SJCRH30 (cell line): ENCODE results near the gene SWT1. TPM values are rescaled to one million over a fixed set of nuclear protein-coding genes. Genes with fewer than 3 reads are reported as not detected.

Experiments
- DNase-seq, 2 experiments: peaks; one replicate each; pipeline ENCODE4 v3.0.0-alpha.2; 2015 to 2020
- H3K27ac ChIP-seq: fragments of 250-450 bp; sonication (Bioruptor Pico); 2 replicates; pipeline ENCODE4 v1.5.1; 2020; ENCODE audit warnings: mild to moderate bottlenecking, moderate library complexity
- H3K27me3 ChIP-seq: fragments of 250-450 bp; sonication (Bioruptor Pico); 2 replicates; pipeline ENCODE4 v1.5.1; 2020; ENCODE audit warnings: mild to moderate bottlenecking, moderate library complexity
- H3K36me3 ChIP-seq: fragments of 250-450 bp; sonication (Bioruptor Pico); 2 replicates; pipeline ENCODE4 v1.5.1; 2020; ENCODE audit warnings: mild to moderate bottlenecking, moderate library complexity
- H3K4me1 ChIP-seq: fragments of 250-450 bp; sonication (Bioruptor Pico); 2 replicates; pipeline ENCODE4 v1.5.1; 2020; ENCODE audit warnings: mild to moderate bottlenecking, moderate library complexity
- H3K4me3 ChIP-seq: fragments of 250-450 bp; sonication (Bioruptor Pico); 2 replicates; pipeline ENCODE4 v1.5.1; 2020; ENCODE audit warnings: mild to moderate bottlenecking, moderate library complexity
- H3K9me3 ChIP-seq: fragments of 250-450 bp; sonication (Bioruptor Pico); replicated peaks from 2 replicates; pipeline ENCODE4 v1.5.1; 2020; ENCODE audit warnings: mild to moderate bottlenecking, moderate library complexity
- total RNA-seq: library from RNA; depleted of rRNA; stranded (reverse); fragments of >200 nt; shearing (Covaris generic); gene quantifications from 2 replicates; pipeline ENCODE4 v1.2.3, GENCODE V29; 2014

Gene SWT1
- total RNA-seq, 1 experiment from 2014 or later, result 5.0 TPM

DNA sequence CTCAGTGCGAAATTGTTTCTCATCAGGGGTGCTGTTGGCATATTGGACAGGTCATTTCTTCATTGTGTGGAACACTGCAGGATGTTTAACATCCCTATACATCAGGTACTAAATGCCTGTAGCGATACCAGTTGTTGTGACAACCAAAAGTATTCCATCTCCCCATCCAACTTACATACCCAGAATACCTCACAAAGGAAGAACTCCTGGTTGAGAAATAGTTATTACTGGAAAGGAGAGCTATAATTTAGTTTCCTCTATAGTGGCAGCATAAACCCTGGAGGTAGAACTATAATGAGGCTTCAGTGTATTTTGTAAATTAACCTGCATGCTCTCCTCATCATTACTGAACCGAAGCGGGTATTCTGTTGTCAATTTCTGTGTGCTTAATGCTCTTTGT, 115.0 kb downstream of the SWT1 start:
- Histone ChIP-seq H3K4me1 (no peaks in the 10 kb centered on the region), H3K27ac (no peak overlapping the region), H3K36me3 (no peaks in the 10 kb centered on the region), H3K27me3 (no peaks in the 10 kb centered on the region), H3K9me3 (no peaks in the 10 kb centered on the region), H3K4me3 (no peak overlapping the region)
- no peak for DNase-seq

DNA sequence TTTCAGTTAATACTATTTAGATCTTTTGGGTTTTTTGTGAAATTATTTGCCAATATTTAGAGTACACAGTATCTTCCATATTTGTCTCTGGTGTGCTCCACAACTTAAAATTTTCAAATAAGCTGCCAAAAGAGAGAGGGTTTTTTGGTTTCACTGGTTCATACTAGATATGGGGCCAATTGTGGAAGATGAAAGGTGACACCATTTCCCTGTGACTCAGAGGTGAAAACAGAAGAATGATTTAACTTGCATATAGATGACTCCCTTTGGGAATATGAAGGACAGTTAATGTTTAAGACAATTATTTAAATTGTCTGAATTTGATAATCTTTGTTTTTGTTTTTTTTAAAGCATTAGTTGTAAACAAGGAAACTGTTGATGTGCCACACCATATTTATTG, 122.6 kb downstream of the SWT1 start:
- no peak overlapping the region for H3K27ac ChIP-seq
- no peaks in the 10 kb centered on the region for H3K27me3 ChIP-seq
- H3K9me3 ChIP-seq, result no peaks in the 10 kb centered on the region
- no peaks in the 10 kb centered on the region for H3K36me3 ChIP-seq
- no peak overlapping the region for H3K4me3 ChIP-seq
- H3K4me1 ChIP-seq, result no peaks in the 10 kb centered on the region
- no peak for DNase-seq

DNA sequence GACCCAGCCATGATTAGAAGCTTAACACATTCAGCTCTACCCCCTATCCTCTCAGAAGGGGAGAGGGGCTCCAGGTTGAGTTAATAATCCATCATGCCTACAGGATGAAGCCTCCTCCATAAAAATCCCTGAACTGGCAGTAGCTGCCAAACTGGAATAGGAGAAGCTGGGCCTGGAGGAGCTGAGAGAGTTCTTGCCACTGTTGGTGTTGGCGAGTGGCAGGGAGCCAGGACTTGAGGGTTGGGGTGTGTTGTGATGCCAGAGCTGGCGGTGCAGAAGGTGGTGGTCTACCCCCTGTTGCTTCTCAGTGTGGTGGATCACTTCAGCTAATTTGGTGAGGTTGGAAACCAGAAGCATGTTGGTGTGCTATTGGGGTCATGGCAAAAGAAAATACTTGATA, 123.6 kb downstream of the SWT1 start:
- Histone ChIP-seq H3K9me3 (0 out of 2 replicates have a peak, but pooled peaks cover under 1% of the 10 kb centered on the region), H3K27me3 (no peaks in the 10 kb centered on the region)
- DNase-seq, result no peak

DNA sequence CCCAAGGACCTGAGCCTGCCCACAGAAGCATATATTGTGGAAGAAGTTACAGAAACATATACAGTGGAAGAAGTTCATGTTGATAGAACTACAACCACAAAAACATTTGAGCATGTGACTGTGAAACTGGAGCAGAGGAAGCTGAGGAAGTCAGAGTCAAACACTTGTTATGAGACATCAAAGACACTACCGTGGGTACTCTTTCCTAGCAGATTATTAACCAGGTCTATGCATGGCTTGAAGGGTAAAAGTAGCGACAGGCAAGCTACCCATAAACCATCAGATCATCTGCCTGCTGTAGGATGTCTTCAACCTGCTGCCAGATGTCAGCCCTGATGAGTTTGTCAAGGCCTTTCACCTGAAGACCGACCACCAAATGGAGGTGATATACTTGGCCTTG, 124.3 kb downstream of the SWT1 start:
- H3K36me3 ChIP-seq, result no peaks in the 10 kb centered on the region
- H3K9me3 ChIP-seq, result 0 out of 2 replicates have a peak, but pooled peaks cover 2% of the 10 kb centered on the region
- no peaks in the 10 kb centered on the region for H3K27me3 ChIP-seq
- no peak overlapping the region for H3K4me3 ChIP-seq
- no peak for DNase-seq
- no peak overlapping the region for H3K27ac ChIP-seq
- H3K4me1 ChIP-seq, result no peaks in the 10 kb centered on the region

More for the DNA sequence above, 123.6 kb downstream of the SWT1 start:
- Histone ChIP-seq H3K4me3 (no peak overlapping the region), H3K36me3 (no peaks in the 10 kb centered on the region), H3K4me1 (no peaks in the 10 kb centered on the region), H3K27ac (no peak overlapping the region)

DNA sequence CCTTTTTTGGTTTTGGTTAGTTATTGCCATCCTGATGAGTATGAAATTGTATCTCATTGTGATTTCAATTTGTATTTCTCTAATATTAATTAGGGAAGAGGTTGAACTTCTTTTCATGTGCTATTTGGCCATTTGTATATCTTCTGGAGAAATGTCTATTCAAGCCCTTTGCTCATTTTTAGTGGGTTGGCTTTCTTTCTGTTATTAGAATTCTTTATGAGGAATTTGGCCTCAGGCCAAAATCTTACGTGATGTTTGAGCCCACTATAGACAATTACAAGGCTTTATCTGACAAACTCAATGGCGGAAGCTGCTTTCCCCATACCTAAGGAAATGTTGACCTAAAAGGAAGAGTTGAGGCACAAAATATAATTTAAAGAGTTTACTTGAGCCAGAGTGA, 127.1 kb downstream of the SWT1 start:
- Histone ChIP-seq H3K9me3 (0 out of 2 replicates have a peak, but pooled peaks cover 2% of the 10 kb centered on the region), H3K4me1 (no peaks in the 10 kb centered on the region), H3K4me3 (no peak overlapping the region), H3K27ac (no peak overlapping the region), H3K36me3 (no peaks in the 10 kb centered on the region), H3K27me3 (no peaks in the 10 kb centered on the region)
- DNase-seq, result no peak

DNA sequence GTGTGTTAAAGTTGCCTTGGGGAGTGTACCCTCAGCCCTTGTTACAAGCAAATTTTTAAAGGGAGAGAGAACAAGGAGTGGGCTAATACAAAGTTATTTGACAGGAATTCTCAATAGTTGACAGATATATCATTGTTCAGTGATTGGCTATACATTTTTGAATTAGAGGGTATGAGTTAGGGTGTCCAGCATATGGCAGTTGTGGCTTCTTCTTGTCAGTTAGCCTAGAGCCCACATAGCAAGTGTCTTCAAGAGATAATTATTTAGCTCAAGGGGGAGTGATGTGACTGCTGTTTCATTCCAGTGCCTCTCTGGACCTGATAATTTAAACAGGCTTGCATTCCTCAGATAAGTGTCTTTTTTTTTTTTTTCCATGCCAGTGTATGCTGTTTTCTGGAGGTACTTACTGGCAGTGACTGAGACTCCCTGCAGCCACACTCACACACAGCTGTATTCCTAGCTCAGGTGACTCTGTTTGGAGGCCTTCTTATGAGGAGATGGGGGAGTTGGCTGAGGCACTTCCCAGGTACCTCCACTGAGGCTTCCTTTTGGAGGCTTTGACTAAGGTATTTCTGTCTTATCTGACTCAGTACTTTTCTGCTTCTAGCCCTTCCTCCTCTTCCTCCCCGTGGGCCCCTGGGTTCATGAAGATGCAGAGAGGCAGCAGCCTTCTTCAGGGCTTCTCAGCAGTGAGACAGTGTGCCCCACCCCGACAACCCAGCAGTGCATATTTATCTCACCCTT, 127.7 kb downstream of the SWT1 start:
- DNase-seq, result no peak
- no peaks in the 10 kb centered on the region for H3K36me3 ChIP-seq
- H3K4me1 ChIP-seq, result no peaks in the 10 kb centered on the region
- no peak overlapping the region for H3K27ac ChIP-seq
- no peaks in the 10 kb centered on the region for H3K27me3 ChIP-seq
- no peak overlapping the region for H3K4me3 ChIP-seq
- 0 out of 2 replicates have a peak, but pooled peaks cover 2% of the 10 kb centered on the region for H3K9me3 ChIP-seq

DNA sequence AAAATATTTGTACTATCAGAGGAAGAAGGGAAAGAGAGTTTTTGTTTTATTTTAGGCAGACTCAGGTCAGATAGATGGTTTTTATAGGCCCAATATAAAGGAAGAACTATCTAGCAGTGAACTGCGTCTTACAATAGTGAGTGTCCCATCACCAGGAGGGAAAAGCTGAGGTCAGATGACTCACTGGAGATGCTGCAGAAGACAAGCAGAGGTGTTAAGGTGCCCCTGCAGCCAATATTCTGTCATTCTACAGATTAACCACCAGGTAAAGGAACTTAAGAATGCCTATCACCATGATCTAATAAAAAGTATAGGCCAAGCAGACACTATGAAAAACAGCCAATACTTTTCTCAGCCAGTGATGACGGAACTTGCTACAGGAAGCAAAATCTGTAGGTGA, 130.5 kb downstream of the SWT1 start:
- Histone ChIP-seq H3K27me3 (no peaks in the 10 kb centered on the region), H3K9me3 (0 out of 2 replicates have a peak, but pooled peaks cover 2% of the 10 kb centered on the region), H3K36me3 (no peaks in the 10 kb centered on the region)

DNA sequence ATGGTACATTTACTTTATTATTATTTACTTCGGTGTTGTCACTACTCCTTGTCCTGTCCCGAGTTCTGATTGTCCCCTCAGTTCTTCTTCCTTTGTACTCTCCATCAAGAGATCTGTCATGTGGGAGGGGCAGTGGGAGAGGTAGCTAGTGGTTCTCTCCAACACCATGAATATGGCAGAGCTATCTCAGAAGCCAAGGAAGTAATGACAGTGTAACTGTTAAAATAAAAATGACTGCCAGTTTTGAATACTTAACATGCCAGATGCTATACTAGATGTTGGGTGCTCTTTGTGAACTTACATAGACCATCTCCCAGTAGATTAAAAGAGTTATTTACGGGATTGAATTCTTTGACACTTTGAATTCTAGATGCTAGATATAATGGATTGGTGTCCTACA, 131.5 kb downstream of the SWT1 start:
- H3K4me3 ChIP-seq, result no peak overlapping the region
- H3K9me3 ChIP-seq, result 0 out of 2 replicates have a peak, but pooled peaks cover 2% of the 10 kb centered on the region
- peaks cover 1% of the 10 kb centered on the region for H3K36me3 ChIP-seq
- no peak for DNase-seq
- H3K27ac ChIP-seq, result no peak overlapping the region
- no peaks in the 10 kb centered on the region for H3K4me1 ChIP-seq
- no peaks in the 10 kb centered on the region for H3K27me3 ChIP-seq

More for the DNA sequence above, 130.5 kb downstream of the SWT1 start:
- Histone ChIP-seq H3K4me3 (no peak overlapping the region), H3K27ac (no peak overlapping the region), H3K4me1 (no peaks in the 10 kb centered on the region)
- no peak for DNase-seq

DNA sequence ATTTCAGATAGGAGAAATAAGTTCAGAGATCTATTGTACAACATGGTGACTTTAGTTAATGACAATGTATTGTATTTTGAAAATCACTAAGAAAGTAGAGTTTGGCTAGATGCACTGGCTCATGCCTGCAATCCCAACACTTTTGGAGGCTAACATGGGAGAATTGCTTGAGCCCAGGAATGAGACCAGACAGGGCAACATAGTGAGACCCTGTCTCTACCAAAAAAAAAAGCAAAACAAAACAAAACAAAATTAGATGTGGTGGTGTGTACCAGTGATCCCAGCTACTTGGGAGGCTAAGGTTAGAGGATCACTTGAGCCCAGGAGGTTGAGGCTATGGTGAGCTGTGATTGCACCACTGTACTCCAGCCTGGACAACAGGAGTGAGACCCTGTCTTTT, 132.9 kb downstream of the SWT1 start:
- H3K27me3 ChIP-seq, result no peaks in the 10 kb centered on the region

DNA sequence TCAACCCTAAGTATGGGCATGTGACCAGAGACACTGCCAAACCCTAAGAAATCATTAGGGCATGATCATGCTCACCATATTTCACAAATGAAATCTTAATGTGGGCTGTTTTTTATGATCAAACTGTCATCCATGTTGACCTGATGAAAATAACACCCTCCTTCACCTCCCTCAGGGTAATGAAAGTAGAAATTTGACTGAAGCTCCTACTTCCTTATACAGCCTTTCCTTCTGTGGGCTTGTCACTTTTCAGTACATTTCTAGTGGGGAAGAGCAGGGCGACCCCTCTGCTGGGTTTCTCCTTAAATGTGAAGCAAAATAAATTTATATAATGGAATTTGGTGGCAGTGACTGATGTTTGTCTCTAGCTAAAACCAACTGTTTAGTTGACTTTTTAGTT, 134.2 kb downstream of the SWT1 start:
- no peaks in the 10 kb centered on the region for H3K27me3 ChIP-seq
- H3K27ac ChIP-seq, result no peak overlapping the region
- peaks cover 29% of the 10 kb centered on the region for H3K36me3 ChIP-seq
- no peak overlapping the region for H3K4me3 ChIP-seq
- H3K9me3 ChIP-seq, result no peaks in the 10 kb centered on the region
- no peak for DNase-seq
- H3K4me1 ChIP-seq, result no peaks in the 10 kb centered on the region

More for the DNA sequence above, 132.9 kb downstream of the SWT1 start:
- H3K4me1 ChIP-seq, result no peaks in the 10 kb centered on the region
- no peak overlapping the region for H3K27ac ChIP-seq
- H3K4me3 ChIP-seq, result no peak overlapping the region
- H3K9me3 ChIP-seq, result 0 out of 2 replicates have a peak, but pooled peaks cover 2% of the 10 kb centered on the region
- DNase-seq, result no peak
- H3K36me3 ChIP-seq, result peaks cover 16% of the 10 kb centered on the region

DNA sequence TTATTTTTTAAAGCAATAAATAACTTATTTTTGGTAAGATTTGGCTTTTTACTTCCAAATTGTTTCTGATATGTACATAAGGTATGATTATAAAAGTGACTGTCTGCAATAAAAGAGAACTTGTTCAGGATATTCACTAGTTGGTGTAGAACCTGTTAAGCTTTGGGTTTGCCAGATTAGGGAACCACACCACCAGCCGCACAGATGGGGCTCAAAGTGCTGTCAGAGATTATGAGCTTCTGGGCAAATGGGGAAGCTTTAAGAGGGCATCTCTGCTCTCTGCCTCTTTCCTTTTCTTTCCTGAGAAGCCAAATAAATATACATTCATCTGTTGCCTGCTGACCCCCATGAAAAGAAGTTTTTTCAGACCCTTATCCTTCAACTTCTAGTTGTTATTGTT, 134.7 kb downstream of the SWT1 start:
- Histone ChIP-seq H3K4me1 (no peaks in the 10 kb centered on the region), H3K36me3 (peaks cover 34% of the 10 kb centered on the region), H3K4me3 (no peak overlapping the region), H3K27ac (no peak overlapping the region), H3K9me3 (no peaks in the 10 kb centered on the region), H3K27me3 (no peaks in the 10 kb centered on the region)
- no peak for DNase-seq

DNA sequence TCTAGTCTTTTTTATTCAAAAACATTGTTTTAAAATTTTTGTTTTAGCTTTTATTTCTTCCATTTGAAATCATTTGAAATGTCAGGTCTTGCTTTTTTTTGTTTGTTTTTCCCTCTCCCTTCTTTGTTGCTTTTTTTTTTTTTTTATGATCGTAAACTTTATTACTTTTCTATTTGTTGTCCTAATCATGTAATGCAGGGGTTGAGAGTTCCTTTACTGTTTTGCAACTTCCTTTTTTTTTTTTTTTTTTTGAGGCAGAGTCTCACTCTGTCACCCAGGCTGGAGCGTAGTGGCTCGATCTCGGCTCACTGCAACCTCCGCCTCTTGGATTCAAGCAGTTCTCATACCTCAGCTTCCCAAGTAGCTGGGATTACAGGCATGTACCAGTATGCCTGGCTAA, 135.3 kb downstream of the SWT1 start:
- DNase-seq, result no peak
- Histone ChIP-seq H3K4me3 (no peak overlapping the region), H3K9me3 (no peaks in the 10 kb centered on the region), H3K36me3 (peaks cover 39% of the 10 kb centered on the region), H3K27ac (no peak overlapping the region), H3K27me3 (no peaks in the 10 kb centered on the region), H3K4me1 (no peaks in the 10 kb centered on the region)

DNA sequence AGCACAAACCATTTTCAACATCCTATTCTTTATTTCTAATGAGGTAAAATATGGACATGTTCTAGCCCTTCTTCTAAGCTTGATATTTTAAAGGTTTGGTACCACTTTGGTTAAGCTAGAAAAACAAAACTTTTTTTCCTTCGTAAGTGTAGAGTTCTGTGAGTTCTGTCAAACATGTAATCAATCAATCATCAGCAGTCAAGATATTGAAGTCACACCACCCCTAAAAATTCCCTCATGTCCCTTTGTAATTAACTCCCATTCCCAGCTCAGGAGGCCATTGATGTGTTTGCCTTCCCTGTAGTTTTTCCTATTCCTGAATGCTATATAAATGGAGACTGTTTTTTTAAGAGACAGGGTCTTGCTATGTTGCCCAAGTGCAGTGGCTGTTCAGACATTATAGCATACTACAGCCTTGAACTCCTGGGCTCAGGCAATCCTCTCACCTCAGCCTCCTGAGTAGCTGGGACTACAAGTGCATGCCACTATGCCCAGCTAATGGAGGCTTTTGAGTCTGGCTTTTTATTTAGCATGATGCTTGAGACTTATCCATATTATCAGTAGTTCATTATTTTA, 137.1 kb downstream of the SWT1 start:
- no peaks in the 10 kb centered on the region for H3K9me3 ChIP-seq
- no peak overlapping the region for H3K27ac ChIP-seq
- no peaks in the 10 kb centered on the region for H3K4me1 ChIP-seq
- no peak for DNase-seq
- H3K27me3 ChIP-seq, result no peaks in the 10 kb centered on the region
- H3K4me3 ChIP-seq, result no peak overlapping the region
- H3K36me3 ChIP-seq, result peaks cover 58% of the 10 kb centered on the region

DNA sequence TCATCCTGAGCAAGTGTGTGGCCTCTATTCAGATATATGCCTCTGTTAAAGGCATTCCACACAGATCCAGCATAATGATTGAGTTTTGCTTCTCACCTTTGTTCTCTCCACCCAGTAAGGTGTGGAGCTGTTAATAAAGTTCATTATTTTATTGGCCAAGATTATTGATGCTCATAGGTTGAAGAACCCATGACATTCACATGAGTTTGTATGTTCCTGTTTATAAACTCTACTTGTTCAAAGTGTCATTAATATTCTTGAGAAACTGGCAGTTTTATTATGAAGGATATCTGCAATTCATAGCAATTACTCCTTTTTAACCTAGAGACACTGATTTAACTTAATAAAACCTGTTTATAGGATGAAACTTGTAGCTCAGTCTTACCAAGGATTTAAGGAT, 138.1 kb downstream of the SWT1 start:
- H3K9me3 ChIP-seq, result no peaks in the 10 kb centered on the region
- no peak overlapping the region for H3K27ac ChIP-seq
- no peak for DNase-seq
- peaks cover 68% of the 10 kb centered on the region for H3K36me3 ChIP-seq
- H3K4me3 ChIP-seq, result no peak overlapping the region
- H3K27me3 ChIP-seq, result no peaks in the 10 kb centered on the region
- H3K4me1 ChIP-seq, result no peaks in the 10 kb centered on the region

DNA sequence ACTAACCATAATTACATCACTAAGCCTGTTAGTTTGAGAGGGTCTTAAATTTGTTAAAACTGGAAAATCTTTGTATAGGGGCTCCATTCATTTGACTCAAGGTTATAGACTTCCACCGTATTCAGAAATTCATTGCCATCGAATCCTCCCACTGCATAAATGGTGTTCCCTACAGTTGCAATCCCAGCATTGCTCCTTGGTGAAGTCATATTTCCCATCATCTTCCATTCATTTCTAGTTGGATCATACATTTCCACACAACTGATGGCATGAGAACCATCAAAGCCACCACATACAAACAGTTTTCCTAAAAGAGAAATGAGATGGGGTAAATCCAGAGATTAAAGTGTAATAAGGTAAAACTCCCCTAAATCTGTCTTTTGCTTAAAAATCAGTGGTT, 141.0 kb downstream of the SWT1 start:
- Histone ChIP-seq H3K36me3 (peaks cover 97% of the 10 kb centered on the region), H3K27ac (no peak overlapping the region)

DNA sequence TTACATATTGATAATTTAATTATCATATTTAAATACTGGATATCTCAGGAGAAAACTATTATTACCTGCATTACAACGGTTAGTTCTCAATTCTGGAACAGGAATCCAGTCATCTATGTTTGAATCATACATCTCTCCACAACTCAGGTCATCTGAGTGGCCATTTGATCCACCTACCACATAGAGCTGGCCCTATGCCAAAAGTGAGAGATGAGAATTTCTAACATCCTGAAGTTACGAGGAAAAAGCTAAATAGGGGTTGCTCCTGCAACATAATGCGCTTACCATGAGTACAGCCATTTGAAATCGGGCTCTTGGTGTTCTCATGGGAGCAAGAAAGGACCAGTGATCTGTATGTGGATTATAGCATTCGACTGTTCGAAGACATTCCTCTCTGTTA, 143.2 kb downstream of the SWT1 start:
- Histone ChIP-seq H3K27ac (no peak overlapping the region), H3K36me3 (peaks cover 100% of the 10 kb centered on the region), H3K9me3 (no peaks in the 10 kb centered on the region), H3K4me3 (no peak overlapping the region), H3K27me3 (no peaks in the 10 kb centered on the region), H3K4me1 (no peaks in the 10 kb centered on the region)
- peak in 1 of 2 experiments; percentile 40 for DNase-seq

More for the DNA sequence above, 141.0 kb downstream of the SWT1 start:
- H3K27me3 ChIP-seq, result no peaks in the 10 kb centered on the region
- DNase-seq, result no peak
- no peak overlapping the region for H3K4me3 ChIP-seq
- H3K4me1 ChIP-seq, result no peaks in the 10 kb centered on the region
- H3K9me3 ChIP-seq, result no peaks in the 10 kb centered on the region
